Caco-2 (cell line): Measurements from ENCODE around the gene ANGPTL2. TPM values are rescaled to one million over a fixed set of nuclear protein-coding genes. Genes with fewer than 3 reads are reported as not detected.

Source experiments
- BruUV-seq: library from RNA; stranded (reverse); fragments of 400-500 nt; replicated peaks from 2 replicates; lab custom pipeline; 2021; lab: Mats Ljungman, UMichigan
- CTCF ChIA-PET: fragments of 300-600 bp; sonication (Branson Sonifier 250); formaldehyde crosslinking; loops from one replicate; lab custom pipeline; 2022; ENCODE audit warnings: antibody characterized with exemption; lab: Charles Lee
- POLR2A ChIA-PET: fragments of 300-600 bp; sonication (Branson Sonifier 250); formaldehyde crosslinking; loops from one replicate; lab custom pipeline; 2022; ENCODE audit warnings: antibody characterized with exemption; lab: Charles Lee
- DNase-seq, 2 experiments: peaks; one replicate each; pipeline versions ENCODE4 v3.0.0 to v3.0.0-alpha.2; 2020 to 2022
- H3K27me3 ChIP-seq: replicated peaks from 2 replicates; pipeline ENCODE4 v1.6.0; 2011; ENCODE audit warnings: low read length; ENCODE audit not compliant: control insufficient read depth, insufficient read depth
- H3K36me3 ChIP-seq: 2 replicates; pipeline ENCODE4 v1.5.1; 2011; ENCODE audit warnings: low read length; ENCODE audit not compliant: control insufficient read depth, insufficient read depth
- H3K4me1 ChIP-seq: fragments of 250-450 bp; sonication (Bioruptor Pico); 2 replicates; pipeline ENCODE4 v1.5.1; 2020; ENCODE audit warnings: mild to moderate bottlenecking
- H3K4me3 ChIP-seq: 2 replicates; pipeline ENCODE4 v1.5.1; 2011; ENCODE audit warnings: low read depth, mild to moderate bottlenecking, control low read depth, low read length
- H3K9me3 ChIP-seq: fragments of 250-450 bp; sonication (Bioruptor Pico); 2 replicates; pipeline ENCODE4 v1.5.1; 2020; ENCODE audit warnings: mild to moderate bottlenecking, moderate library complexity
- H3K27ac Mint-ChIP-seq: one replicate; pipeline ENCODE4 v1.8.0; 2022; ENCODE audit warnings: mixed read lengths; ENCODE audit not compliant: unreplicated experiment
- H3K27me3 Mint-ChIP-seq: one replicate; pipeline ENCODE4 v1.8.0; 2022; ENCODE audit warnings: mixed read lengths; ENCODE audit not compliant: insufficient read depth, unreplicated experiment
- H3K36me3 Mint-ChIP-seq: one replicate; pipeline ENCODE4 v1.8.0; 2022; ENCODE audit warnings: mild to moderate bottlenecking, mixed read lengths; ENCODE audit not compliant: insufficient read depth, unreplicated experiment
- H3K4me1 Mint-ChIP-seq: one replicate; pipeline ENCODE4 v1.8.0; 2022; ENCODE audit warnings: low read depth, mixed read lengths; ENCODE audit not compliant: unreplicated experiment
- H3K4me3 Mint-ChIP-seq: one replicate; pipeline ENCODE4 v1.8.0; 2022; ENCODE audit warnings: mild to moderate bottlenecking, moderate library complexity, mixed read lengths; ENCODE audit not compliant: unreplicated experiment
- H3K9me3 Mint-ChIP-seq: one replicate; pipeline ENCODE4 v1.8.0; 2022; ENCODE audit warnings: mixed read lengths; ENCODE audit not compliant: unreplicated experiment
- intact Hi-C: fragments of 100-400 bp; cut with micrococcal nuclease; formaldehyde crosslinking; loops from one replicate; pipeline ENCODE4 v1.10.0; 2022; ENCODE audit not compliant: unreplicated experiment
- total RNA-seq: library from RNA; stranded (reverse); gene quantifications from 2 replicates; pipeline ENCODE4 v1.2.3, GENCODE V29; 2022
- TF ChIP-seq, protein P1 (sequence below), 2 experiments: fragments of 200-600 bp in 1 of 2; IDR thresholded peaks; 1 replicate in 1 of 2; 2 replicates in 1 of 2; pipeline versions ENCODE4 v1.5.1 to v1.8.0; 2011 to 2022; ENCODE audit warnings: antibody characterized with exemption in 1 of 2, control low read depth in 1 of 2, inconsistent platforms in 1 of 2, low read depth in 1 of 2, low read length in 1 of 2, mild to moderate bottlenecking in 1 of 2, moderate library complexity in 1 of 2; ENCODE audit not compliant: insufficient read depth in 1 of 2, severe bottlenecking in 1 of 2, unreplicated experiment in 1 of 2

Gene ANGPTL2
- total RNA-seq, 1 experiment from 2014 or later = not detected

DNA sequence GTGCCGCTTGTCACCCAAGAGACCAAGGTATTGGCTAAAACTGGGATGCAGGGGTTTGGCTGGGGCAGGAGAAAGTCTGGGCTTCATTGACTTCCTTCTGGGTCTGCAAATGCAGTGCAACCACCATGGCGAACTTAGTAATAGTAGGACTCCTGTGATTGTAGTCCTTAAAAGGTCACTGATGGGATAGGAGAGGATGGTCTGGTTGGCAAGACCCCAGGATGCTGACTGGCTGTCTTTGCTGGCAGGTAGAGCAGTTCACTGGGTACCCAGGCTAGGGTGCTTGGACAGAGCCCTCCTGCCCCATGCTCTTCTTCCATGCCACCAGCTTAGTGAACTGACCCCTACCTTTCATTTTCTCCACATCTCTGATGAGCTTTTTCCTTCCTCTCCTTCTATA, 37.2 kb downstream of the ANGPTL2 start:
- H3K9me3 ChIP-seq = no peaks in the 10 kb centered on the region
- TF ChIP-seq, protein P1, sequence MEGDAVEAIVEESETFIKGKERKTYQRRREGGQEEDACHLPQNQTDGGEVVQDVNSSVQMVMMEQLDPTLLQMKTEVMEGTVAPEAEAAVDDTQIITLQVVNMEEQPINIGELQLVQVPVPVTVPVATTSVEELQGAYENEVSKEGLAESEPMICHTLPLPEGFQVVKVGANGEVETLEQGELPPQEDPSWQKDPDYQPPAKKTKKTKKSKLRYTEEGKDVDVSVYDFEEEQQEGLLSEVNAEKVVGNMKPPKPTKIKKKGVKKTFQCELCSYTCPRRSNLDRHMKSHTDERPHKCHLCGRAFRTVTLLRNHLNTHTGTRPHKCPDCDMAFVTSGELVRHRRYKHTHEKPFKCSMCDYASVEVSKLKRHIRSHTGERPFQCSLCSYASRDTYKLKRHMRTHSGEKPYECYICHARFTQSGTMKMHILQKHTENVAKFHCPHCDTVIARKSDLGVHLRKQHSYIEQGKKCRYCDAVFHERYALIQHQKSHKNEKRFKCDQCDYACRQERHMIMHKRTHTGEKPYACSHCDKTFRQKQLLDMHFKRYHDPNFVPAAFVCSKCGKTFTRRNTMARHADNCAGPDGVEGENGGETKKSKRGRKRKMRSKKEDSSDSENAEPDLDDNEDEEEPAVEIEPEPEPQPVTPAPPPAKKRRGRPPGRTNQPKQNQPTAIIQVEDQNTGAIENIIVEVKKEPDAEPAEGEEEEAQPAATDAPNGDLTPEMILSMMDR (IDR thresholded peaks at IDR 0.05; ENCODE audit: insufficient read depth in 1 of 2, low read depth in 1 of 2, low read length in 1 of 2, severe bottlenecking in 1 of 2, unreplicated experiment in 1 of 2) = no peak
- H3K36me3 ChIP-seq = peaks cover 2% of the 10 kb centered on the region
- POLR2A ChIA-PET = no interaction called here
- H3K27ac Mint-ChIP-seq = no peak overlapping the region
- no peak for DNase-seq
- no peak overlapping the region for H3K4me3 Mint-ChIP-seq
- H3K27me3 ChIP-seq = no peaks in the 10 kb centered on the region
- BruUV-seq = no TSS peak
- no peaks in the 10 kb centered on the region for H3K9me3 Mint-ChIP-seq
- peaks cover 13% of the 10 kb centered on the region for H3K4me1 Mint-ChIP-seq
- no peaks in the 10 kb centered on the region for H3K27me3 Mint-ChIP-seq
- H3K36me3 Mint-ChIP-seq = peaks cover 23% of the 10 kb centered on the region
- CTCF ChIA-PET = no interaction called here
- H3K4me3 ChIP-seq = no peak overlapping the region
- peaks cover 26% of the 10 kb centered on the region for H3K4me1 ChIP-seq
- intact Hi-C loops = no loop called here

DNA sequence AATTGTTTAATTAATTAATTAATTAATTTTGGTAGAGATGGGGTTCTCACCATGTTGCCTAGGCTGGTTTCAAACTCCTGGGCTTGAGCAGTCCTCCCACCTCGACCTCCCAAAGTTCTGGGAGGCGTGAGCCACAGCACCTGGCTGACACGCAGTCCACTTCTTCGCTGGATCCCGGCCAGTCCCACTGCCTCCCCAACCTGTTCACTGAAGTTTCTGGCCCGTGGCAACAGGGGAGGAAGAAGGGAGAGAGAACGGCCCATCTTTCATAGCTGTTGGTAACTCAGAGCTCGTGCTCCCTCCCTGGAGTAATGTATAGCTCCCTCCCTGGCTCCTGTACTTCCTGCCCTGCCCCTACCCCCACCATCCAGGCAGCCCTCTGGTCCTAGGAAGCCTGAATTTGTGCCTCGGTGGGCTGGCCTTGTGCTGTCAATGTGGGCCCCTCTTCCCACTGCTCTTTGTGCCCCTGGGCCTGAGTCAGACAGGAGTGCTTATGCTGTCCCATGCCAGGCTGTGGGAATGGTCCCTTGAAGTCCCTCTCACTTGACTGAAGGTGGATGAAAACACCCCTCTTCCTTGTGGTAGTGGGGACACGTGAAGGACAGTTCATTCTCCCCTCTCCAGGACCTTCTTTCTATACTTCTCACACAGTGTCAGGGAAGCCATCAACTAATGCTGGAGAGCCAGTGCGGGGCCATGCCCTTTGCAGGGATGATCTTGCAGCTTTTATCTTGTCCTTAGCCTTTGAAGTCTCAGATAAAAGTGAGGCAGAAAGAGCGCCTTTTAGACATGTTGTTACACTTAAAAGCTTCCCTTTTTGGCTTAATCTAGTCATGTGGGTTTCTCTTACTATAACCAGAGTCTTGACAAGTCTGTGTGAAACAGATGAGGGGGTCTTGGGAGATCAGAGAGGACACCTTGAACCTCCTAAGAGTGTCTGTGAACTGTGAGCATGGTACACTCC, 38.1 kb downstream of the ANGPTL2 start:
- intact Hi-C loops = no loop called here
- POLR2A ChIA-PET = no interaction called here
- Histone ChIP-seq H3K4me3 (no peak overlapping the region), H3K4me1 (peaks cover 26% of the 10 kb centered on the region), H3K27me3 (no peaks in the 10 kb centered on the region), H3K36me3 (peaks cover 2% of the 10 kb centered on the region), H3K9me3 (no peaks in the 10 kb centered on the region)
- TF ChIP-seq, protein P1 (IDR thresholded peaks at IDR 0.05; ENCODE audit: insufficient read depth in 1 of 2, low read depth in 1 of 2, low read length in 1 of 2, severe bottlenecking in 1 of 2, unreplicated experiment in 1 of 2) = no peak
- Mint-ChIP-seq H3K4me3 (no peak overlapping the region), H3K27ac (peak overlapping the region; percentile 83), H3K36me3 (peaks cover 17% of the 10 kb centered on the region), H3K9me3 (no peaks in the 10 kb centered on the region), H3K27me3 (no peaks in the 10 kb centered on the region), H3K4me1 (peaks cover 13% of the 10 kb centered on the region)
- BruUV-seq = no TSS peak
- CTCF ChIA-PET = interaction anchor here (1.4 kb wide), 1 partner anchor 145 kb away, joined by 3 read pairs; no protein-coding TSS in a partner anchor
- DNase-seq = no peak

DNA sequence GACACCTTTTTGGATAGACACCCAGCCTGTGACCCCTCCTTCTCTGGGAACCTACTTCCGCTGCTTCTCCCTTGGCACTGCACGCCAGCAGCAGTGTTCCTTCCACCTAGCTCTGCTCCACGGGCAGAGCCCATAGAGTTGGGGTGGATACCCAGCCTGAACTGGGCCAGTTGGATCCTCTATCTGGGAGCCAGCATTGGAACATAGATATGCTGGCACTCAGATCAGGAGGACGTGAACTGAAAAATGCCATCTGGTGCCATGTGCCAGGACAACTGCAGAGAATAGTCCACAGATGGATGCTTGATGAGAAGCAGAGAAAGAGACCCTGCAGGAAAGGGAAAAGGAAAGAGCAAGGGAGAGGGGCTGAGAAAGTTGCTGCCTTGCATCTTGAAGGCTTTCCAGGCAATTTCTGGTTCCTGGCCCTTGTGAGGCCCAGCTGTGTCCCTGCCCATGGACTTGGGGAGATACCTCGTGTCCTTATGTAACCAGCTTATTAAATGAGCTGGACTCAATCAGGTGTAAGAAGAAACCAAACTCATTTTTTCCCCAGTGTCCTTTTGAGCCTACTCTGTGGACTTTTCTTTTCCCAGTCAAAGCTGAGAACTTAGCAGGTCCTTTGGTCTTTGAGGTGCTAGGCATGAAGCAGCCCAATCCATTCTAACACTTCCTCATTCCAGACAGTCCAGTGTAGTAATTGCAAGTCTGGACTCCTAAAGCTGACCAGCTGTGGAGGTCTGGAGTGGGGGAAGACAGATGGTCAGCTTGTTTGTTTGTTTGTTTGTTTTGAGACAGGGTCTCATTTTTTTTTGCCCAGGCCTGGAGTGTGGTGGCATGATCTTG, 39.1 kb downstream of the ANGPTL2 start:
- Histone ChIP-seq H3K4me1 (peaks cover 26% of the 10 kb centered on the region), H3K9me3 (no peaks in the 10 kb centered on the region), H3K4me3 (no peak overlapping the region), H3K36me3 (peaks cover 2% of the 10 kb centered on the region), H3K27me3 (no peaks in the 10 kb centered on the region)
- no peaks in the 10 kb centered on the region for H3K27me3 Mint-ChIP-seq
- peaks cover 17% of the 10 kb centered on the region for H3K36me3 Mint-ChIP-seq
- POLR2A ChIA-PET = no interaction called here
- H3K27ac Mint-ChIP-seq = peak overlapping the region; percentile 62
- CTCF ChIA-PET = interaction anchor here (1.4 kb wide), 1 partner anchor 144 kb away, joined by 3 read pairs; no protein-coding TSS in a partner anchor
- TF ChIP-seq, protein P1 (IDR thresholded peaks at IDR 0.05; ENCODE audit: insufficient read depth in 1 of 2, low read depth in 1 of 2, low read length in 1 of 2, severe bottlenecking in 1 of 2, unreplicated experiment in 1 of 2) = no peak
- intact Hi-C loops = no loop called here
- H3K4me1 Mint-ChIP-seq = peaks cover 13% of the 10 kb centered on the region
- no peaks in the 10 kb centered on the region for H3K9me3 Mint-ChIP-seq
- no TSS peak for BruUV-seq
- no peak overlapping the region for H3K4me3 Mint-ChIP-seq
- DNase-seq = no peak
